GM18909 (cell line): ENCODE measurements around the gene STK32C.
"Not testable (repeated sequence)": the region's sequence is repeated elsewhere in the genome, so short reads cannot be mapped to it uniquely, and the experiment has no call there.

ENCODE experiments used
- ATAC-seq: cut with Tn5 transposase; IDR thresholded peaks from one replicate; pipeline ENCODE4 v1.9.1; 2021; ENCODE audit warnings: mild to moderate bottlenecking; ENCODE audit not compliant: unreplicated experiment, poor library complexity

Gene STK32C

GRCh38 chr10:132307823-132308586, at the start of gene STK32C:
STK32C (minus strand) TSS chr10:132307950; CDS start chr10:132307833, 117 bp downstream.
- ATAC-seq = peak; percentile 73

- ATAC-seq = no peak
Measured at GRCh38 chr10:132356621-132357195, 49.0 kb upstream of the STK32C start.

DNA sequence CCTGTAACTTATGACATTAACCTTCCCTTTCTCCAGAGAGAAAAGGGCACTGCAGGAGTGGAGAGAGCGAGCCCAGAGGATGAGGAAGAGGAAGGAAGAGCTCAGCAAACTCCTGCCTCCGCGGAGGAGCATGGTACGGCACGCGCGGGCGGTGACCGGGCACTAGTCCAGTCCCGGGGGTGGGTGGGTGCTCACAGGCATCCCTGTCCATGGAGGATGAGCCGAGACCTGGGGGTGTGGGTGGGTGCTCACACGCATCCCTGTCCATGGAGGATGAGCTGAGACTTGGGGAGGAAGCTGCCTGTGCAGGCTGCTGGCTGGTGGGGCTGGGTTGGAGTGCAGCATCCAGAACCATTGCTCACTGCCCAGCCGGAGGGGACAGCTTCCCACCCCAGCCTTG, 48.0 kb upstream of the STK32C start:
- ATAC-seq = no peak

GRCh38 chr10:132355297-132355696, 47.5 kb upstream of the STK32C start:
- no peak for ATAC-seq

DNA sequence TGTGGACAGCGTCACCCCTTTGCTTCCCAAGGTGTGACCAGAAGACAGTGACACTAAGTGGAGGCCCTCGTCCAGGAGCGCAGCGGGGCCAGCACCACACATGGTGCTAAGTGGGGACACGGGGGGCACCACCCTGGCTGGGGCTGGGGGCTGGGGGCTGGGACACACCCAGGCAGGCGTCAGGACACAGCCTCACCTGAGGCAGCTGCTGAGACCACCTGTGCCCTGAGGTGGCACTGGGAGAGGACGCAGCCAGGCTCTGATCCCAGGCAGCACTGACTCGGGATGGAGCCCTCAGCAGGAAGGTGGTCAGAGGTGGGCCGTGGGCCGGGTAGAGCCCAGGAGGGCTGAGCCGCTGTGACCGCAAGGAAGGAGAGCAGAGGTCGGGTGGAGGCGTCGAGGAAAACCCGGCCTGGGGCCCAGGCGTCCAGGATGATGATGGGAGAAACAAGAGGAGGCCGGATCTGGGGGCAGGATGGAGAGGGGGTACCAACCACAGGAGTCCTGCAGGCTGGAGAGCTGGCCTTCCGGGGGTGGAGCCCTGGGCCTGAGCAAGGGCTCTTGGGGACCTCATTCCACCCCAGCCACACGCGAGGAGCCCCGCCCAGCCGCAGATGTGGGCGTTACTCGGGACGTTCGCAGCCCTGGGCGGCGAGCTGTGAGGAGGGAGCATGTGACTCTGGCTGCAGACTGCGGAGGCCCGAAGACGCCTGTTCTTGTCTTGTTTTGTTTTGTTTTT, 46.8 kb upstream of the STK32C start:
- no peak for ATAC-seq

DNA sequence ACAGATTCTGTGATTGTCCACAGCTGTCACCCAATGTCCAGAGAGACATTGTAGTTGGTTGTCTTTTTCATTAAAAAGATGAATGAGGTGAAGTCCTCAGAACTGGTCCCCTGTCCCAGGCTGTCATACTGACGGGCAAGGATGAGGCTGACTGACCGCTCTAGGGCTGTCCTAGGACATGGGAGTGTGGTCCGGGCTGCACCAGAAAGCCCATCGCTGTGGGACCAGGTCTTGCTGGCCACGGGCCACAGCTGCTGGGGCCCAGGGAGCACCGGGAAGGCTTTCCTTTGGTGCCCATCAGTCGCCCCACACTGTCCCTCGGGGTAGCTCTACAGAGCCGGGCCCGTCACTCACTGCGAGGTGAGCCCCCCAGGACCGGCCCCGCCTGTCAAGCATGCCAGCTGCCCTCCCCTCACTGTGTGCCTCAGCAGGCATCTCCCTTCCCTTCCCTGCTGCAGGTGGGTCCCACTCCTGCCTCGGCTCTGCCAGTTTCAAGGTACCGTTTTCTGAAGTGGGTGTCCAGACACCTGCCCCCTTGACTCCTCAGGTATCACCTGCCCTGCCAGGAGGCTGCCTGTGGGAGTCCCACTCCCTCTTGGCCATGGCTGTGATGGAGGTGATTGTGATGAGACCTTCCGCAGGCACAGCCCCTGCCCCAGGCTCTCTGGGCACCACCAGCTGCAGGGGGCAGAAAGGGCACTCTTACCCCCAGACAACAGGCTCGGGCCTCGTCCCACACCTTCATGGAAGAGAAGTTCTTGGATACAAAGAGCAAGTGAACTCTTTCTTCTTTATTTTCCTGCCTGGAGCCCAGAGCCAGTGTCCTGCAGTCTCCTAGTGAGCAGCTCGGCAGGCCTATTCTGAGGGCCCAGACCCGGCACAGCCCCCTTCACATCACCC, 46.0 kb upstream of the STK32C start:
- ATAC-seq = no peak

DNA sequence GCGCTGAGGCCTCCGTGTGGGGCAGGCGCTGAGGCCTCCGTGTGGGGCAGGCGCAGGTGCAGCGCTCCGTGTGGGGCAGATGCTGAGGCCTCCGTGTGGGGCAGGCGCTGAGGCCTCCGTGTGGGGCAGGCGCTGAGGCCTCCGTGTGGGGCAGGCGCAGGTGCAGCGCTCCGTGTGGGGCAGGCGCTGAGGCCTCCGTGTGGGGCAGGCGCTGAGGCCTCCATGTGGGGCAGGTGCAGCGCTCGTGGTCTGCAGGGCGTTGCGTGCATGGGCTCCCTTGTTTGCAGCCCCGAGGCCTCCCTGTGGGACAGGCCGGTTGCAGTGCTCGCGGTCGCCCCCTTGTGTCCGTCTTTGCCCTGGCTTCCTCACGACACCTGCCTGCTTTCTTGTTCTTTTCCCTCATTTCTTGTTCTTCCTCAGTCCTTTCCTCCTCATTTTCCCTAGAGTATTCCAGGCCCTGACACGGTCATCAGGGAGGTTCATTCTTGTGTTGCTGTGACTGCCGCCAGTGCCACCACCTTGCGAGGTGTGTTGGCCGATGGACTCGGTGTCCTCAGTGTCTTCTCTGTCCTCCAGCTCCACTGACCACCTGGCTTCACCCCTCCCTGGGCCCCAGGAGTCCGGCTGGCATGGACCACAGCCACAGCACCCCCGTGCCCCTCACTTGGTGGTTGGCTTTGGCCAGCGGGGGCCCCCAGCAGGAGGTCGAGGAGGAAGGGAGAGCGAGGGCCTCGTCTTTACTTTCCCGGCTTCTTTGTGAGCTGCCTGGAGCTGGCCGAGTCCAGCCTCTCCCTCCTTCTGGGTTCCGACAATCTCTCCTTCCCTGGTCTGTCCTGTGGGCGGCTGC, 44.9 kb upstream of the STK32C start:
- not testable (repeated sequence) for ATAC-seq

GRCh38 chr10:132351611-132352010, 43.9 kb upstream of the STK32C start:
- ATAC-seq = no peak

- no peak for ATAC-seq
Measured at GRCh38 chr10:132350946-132351345, 43.2 kb upstream of the STK32C start.

DNA sequence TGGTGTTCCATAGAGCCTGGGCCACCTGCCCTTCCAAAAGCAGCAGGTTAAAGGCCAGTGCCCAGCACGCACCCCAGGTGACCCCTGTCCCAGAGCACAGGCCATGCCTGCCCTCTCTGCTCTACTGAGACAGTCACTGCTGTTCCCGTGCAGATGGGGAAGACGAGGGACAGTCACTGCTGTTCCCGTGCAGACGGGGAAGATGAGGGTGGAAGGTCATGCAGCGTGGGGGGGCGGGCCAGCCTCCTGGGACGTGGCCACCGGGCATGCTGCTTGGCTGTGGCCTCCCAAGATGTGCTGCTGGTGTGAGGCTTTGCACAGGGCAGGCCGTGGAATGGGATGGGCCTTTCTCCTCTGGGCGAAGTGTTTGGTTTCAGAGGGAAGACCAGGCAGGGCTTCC, 42.6 kb upstream of the STK32C start:
- ATAC-seq = no peak

DNA sequence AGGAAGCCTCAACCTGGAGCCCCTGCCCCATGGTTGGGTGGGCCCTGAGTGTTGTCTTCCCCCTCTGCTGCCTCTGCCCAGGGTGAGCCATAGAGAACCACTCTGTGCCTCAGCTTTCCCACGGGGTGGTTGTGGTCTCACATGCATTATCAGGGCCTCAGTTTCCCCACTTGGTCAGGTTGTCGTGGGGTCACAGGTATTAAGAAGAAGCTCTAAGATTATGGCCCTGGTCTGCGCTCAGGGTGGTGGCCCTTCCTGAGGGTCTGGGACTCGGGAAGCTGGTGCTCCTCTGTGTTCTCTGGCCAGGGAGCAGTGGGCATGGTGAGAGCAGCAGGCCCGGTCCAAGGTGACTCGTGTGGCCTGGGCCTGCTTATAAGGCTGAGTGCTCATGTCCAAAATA, 42.0 kb upstream of the STK32C start:
- no peak for ATAC-seq

- no peak for ATAC-seq
Measured at GRCh38 chr10:132347931-132348267, 40.1 kb upstream of the STK32C start.

DNA sequence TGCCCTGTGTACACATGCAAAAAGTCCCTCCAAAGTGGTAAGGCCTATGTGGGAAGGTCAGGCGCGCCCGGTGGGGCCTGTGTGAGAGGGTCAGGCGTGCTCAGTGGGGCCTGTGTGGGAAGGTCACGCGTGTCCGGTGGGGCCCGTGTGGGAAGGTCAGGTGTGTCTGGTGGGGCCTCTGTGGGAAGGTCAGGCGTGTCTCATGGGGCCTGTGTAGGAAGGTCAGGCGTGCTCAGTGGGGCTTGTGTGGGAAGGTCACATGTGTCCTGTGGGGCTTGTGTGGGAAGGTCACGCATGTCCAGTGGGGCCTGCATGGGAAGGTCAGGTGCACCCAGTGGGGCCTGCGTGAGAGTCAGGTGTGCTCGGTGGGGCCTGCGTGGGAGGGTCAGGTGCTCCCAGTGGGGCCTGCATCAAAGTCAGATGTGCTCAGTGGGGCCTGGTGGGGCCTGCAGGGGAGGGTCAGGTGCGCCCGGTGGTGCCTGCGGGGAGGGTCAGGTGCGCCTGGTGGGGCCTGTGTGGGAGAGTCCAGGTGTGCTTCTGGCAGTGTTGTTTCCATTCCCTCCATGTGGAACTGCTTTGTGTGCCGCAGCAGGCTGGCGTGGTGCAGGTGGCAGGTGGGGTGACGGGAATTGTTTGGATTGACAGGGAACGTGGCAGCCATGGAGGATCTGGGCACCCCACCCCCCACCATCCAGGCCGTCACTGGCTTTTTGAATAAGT, 39.6 kb upstream of the STK32C start:
- no peak for ATAC-seq

DNA sequence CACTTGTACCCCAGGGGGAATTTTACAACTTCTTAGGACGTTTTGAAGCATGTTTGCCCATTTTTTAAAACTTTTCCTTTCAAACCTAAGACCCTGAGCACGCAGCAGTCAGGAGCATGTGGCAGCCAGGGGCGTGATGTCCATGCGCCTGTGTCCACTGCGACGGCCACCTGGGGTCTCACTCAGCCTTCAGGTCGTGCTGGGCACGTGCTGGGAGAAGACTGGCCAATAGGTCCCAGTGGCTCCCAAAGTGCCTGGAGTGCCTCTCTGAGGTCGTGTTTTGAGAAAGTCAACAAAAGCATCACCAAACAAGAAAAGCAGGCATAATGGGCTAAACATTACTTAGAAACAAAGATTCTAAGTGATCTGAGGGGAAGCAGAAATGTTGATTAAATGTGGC, 39.1 kb upstream of the STK32C start:
- ATAC-seq = no peak

DNA sequence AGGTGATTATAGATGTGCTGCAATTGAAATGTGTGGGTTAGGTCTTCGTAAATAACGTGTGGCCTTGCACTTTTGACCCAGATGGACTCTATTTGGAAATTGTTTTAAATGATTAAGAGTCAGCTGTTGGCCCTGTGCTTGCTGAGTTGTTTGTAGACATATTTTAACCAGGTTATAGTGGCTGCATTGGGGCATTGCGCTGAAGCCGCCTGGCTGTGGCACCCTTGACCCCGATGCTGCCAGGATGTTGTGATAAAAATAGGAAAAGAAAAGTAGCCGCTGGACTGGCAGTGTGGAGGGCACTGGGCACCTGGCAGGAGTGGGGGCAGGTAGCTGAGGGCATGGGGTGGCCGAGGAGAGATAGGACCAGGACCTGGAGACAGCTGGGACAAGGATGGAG, 37.6 kb upstream of the STK32C start:
- no peak for ATAC-seq

DNA sequence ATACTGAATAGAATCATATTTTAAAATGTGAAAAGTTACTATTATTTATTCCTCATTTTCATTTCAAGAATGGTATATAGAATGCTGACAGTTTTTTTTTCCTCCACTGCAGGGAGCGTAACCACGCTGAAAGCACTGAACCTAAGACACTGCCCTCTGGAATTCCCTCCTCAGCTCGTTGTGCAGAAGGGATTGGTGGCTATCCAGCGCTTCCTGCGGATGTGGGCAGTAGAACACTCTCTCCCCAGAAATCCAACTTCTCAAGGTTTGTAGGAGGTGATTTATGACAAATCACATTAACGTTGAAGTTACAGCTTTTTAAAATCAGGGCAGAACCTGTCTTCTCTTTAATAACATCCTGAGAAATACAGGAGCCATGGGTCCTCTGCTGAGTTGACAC, 36.6 kb upstream of the STK32C start:
- ATAC-seq = no peak

DNA sequence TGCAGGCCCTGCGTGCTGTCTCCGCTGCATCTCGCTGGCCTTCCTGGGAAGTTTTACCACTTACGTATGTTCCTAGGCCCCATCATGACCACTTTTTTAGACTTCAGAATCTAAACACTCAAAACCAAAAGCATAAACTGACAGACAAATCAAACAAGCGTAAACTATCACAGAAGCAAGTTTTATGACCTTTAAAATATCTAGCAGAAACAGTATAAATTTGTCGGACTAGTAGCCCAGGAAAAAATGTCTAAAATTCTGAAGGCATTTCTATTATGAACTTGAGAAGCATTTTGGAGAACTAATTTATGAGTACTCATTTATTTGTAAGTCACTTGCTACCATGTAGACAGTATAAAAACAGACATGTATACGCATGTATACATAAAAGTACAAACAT, 34.8 kb upstream of the STK32C start:
- no peak for ATAC-seq

DNA sequence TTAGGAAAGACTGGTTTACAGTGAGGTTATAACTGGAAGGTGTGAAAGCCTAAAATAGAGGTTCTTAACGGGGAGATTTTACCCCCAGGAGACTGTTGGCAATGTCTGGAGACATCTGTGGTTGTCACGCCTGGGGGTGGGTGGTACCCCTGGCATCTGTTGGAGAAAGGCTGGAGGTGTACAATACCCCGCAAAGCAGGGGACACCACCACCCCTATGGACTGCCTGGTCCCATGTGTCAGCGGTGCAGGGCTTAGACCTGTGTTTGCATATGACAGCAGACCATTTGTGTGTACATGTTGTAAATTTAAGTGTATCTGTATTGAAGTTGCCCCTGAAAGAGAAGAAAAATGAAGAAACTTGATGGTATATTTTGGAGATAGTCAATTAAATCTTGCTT, 34.0 kb upstream of the STK32C start:
- ATAC-seq = no peak

DNA sequence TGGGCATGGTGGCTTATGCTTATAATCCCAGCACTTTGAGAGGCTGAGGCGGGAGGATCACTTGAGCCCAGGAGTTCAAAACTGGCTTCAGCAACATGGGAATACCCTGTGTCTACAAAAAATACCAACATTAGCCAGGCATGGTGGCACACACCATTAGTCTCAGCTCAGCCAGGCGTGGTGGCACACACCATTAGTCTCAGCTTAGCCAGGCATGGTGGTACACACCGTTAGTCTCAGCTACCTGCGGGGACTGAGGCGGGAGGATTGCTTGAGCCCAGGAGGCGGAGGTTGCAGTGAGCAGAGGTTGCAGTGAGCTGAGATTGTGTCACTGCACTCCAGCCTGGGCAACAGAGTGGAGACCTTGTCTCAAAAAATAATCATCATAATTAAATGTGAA, 33.3 kb upstream of the STK32C start:
- no peak for ATAC-seq
